ENCODE measurements around the gene ZNF683. TPM values are rescaled to one million over a fixed set of nuclear protein-coding genes. Genes with fewer than 3 reads are reported as not detected.

The ZNF683 gene
- total and polyA plus RNA-seq, 9 of the 15 experiments (the other 6 are each of a cell fraction or from before 2014, with no cell fraction given) = not detected

GRCh38 chr1:26363549-26364448 lies 8.8 kb downstream of the ZNF683 start (continued):
- TF ChIP-seq JUND (IDR thresholded peaks at IDR 0.05; ENCODE audit: borderline replicate concordance, low read depth, low read length) (peak; percentile 70), JUND (tag; IDR thresholded peaks at IDR 0.05; ENCODE audit: borderline replicate concordance, low read depth, low read length) (peak; percentile 67; the same call in 1 of the 3 replicates), ZNF121 (CRISPR knock-in tag; conservative IDR thresholded peaks at IDR 0.05) (no peak), PHF8 (IDR thresholded peaks at IDR 0.05; ENCODE audit: borderline replicate concordance, low read length) (no peak), KDM1A (IDR thresholded peaks at IDR 0.05) (peak; percentile 34 to 40; a peak in 1 of 4 replicates), CREB5 (CRISPR knock-in tag; IDR thresholded peaks at IDR 0.05) (no peak), CCNT2 (IDR thresholded peaks at IDR 0.05; ENCODE audit: borderline replicate concordance, extremely low read depth, insufficient read length, low read depth, low read length) (no peak), BHLHE40 (IDR thresholded peaks at IDR 0.05; ENCODE audit: low read length) (peak; percentile 31; the same call in 1 of the 2 replicates), RB1 (IDR thresholded peaks at IDR 0.05; ENCODE audit: low read depth) (peak; percentile 94), POLR2AphosphoS2 (IDR thresholded peaks at IDR 0.05; ENCODE audit: low read length) (no peak), TCF7 (IDR thresholded peaks at IDR 0.05; ENCODE audit: borderline replicate concordance) (no peak), FOXA1 (IDR thresholded peaks at IDR 0.05; ENCODE audit: borderline replicate concordance) (no peak), POLR3A (IDR thresholded peaks at IDR 0.05; ENCODE audit: borderline replicate concordance, extremely low read depth, insufficient read depth, insufficient read length) (no peak), NEUROD1 (IDR thresholded peaks at IDR 0.05; ENCODE audit: borderline replicate concordance, low read depth, low read length, partially characterized antibody) (no peak), HMBOX1 (IDR thresholded peaks at IDR 0.05) (peak; percentile 59; the same call in 1 of the 2 replicates), RNF2 (IDR thresholded peaks at IDR 0.05) (no peak), BACH1 (tag; IDR thresholded peaks at IDR 0.05) (no peak), E2F6 (IDR thresholded peaks at IDR 0.05; ENCODE audit: borderline replicate concordance in 1 of 2, extremely low read depth in 1 of 2, insufficient read depth in 1 of 2, insufficient read length in 1 of 2, low read depth in 1 of 2, low read length in 1 of 2, poor library complexity in 1 of 2, severe bottlenecking in 1 of 2) (peak in 1 of 2 experiments; percentile 44), PHB2 (IDR thresholded peaks at IDR 0.05; ENCODE audit: low read depth) (no peak), JUN (IDR thresholded peaks at IDR 0.05; ENCODE audit: borderline replicate concordance, low read depth, low read length) (peak; percentile 78), JUN (CRISPR knock-in tag; IDR thresholded peaks at IDR 0.05; ENCODE audit: borderline replicate concordance) (no peak), HNRNPK (IDR thresholded peaks at IDR 0.05; ENCODE audit: low read depth, low read length, poor library complexity, severe bottlenecking) (no peak), ZBTB43 (CRISPR knock-in tag; IDR thresholded peaks at IDR 0.05) (no peak)
